Activated CD4-positive, alpha-beta T cell treated with anti-CD3 and anti-CD28 coated beads, Interleukin-2, amount 10 ng/mL, durations not matched to agents 7 days and 5 days (primary cell): ENCODE measurements around the gene SLC34A2. TPM values are rescaled to one million over a fixed set of nuclear protein-coding genes. Genes with fewer than 3 reads are reported as not detected.

Experiments
- CTCF ChIA-PET: fragments of 350-600 bp; sonication (Branson Sonifier 250); formaldehyde crosslinking; loops from one replicate; lab custom pipeline; 2021; ENCODE audit warnings: antibody characterized with exemption; lab: Charles Lee
- POLR2A ChIA-PET: fragments of 350-600 bp; sonication (Branson Sonifier 250); formaldehyde crosslinking; loops from one replicate; lab custom pipeline; 2021; ENCODE audit warnings: antibody characterized with exemption; lab: Charles Lee
- DNase-seq: peaks from one replicate; pipeline ENCODE4 v3.0.0-alpha.2; 2020
- H3K27ac Mint-ChIP-seq: one replicate; pipeline ENCODE4 v1.8.0; 2021; ENCODE audit warnings: mild to moderate bottlenecking, moderate library complexity, mixed read lengths
- H3K27me3 Mint-ChIP-seq: one replicate; pipeline ENCODE4 v1.8.0; 2021; ENCODE audit warnings: mixed read lengths
- H3K36me3 Mint-ChIP-seq: one replicate; pipeline ENCODE4 v1.8.0; 2021; ENCODE audit warnings: low read depth, mixed read lengths
- H3K4me1 Mint-ChIP-seq: one replicate; pipeline ENCODE4 v1.8.0; 2021; ENCODE audit warnings: mixed read lengths
- H3K4me3 Mint-ChIP-seq: one replicate; pipeline ENCODE4 v1.8.0; 2021; ENCODE audit warnings: mild to moderate bottlenecking, moderate library complexity, mixed read lengths
- H3K9me3 Mint-ChIP-seq: one replicate; pipeline ENCODE4 v1.8.0; 2021; ENCODE audit warnings: mixed read lengths
- total RNA-seq, 2 experiments: library from RNA; stranded (reverse); gene quantifications; one replicate each; pipeline ENCODE4 v1.2.3, GENCODE V29; 2021

SLC34A2 gene
- total RNA-seq, 2 experiments from 2014 or later: not detected

- H3K27ac Mint-ChIP-seq: no peak overlapping the region
- ChIA-PET POLR2A (no interaction called here), CTCF (interaction anchor here (0.6 to 1.2 kb wide), 2 partner anchors 25 to 210 kb away, joined by 3 read pairs; no protein-coding TSS in a partner anchor)
- no peaks in the 10 kb centered on the region for H3K36me3 Mint-ChIP-seq
- H3K9me3 Mint-ChIP-seq: no peaks in the 10 kb centered on the region
- no peak for DNase-seq
- no peak overlapping the region for H3K4me3 Mint-ChIP-seq
- H3K4me1 Mint-ChIP-seq: no peaks in the 10 kb centered on the region
- H3K27me3 Mint-ChIP-seq: no peaks in the 10 kb centered on the region
These were observed 12.4 kb downstream of the SLC34A2 start for GRCh38 chr4:25667931-25668557.

DNA sequence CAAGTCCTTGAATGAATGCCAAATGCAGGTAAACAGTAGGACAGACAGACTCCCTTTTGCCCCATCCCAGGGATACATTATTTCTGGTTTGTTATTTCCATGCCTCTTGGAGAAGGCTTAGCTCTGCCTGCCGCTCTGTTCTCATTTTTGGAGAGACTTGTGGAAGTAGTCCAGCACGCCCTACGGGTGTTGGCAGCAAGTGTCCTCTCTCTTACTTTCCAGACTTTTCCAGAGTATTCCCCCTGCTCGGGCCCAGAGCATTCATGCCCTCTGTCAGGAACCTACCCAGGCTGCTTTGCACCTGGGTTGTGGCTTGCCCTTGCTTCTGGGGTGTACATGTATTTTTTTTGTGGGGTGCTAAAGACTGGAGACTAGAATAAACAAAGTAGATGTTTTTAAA is 15.3 kb downstream of the SLC34A2 start:
- no peaks in the 10 kb centered on the region for H3K27me3 Mint-ChIP-seq
- H3K27ac Mint-ChIP-seq: no peak overlapping the region
- H3K4me3 Mint-ChIP-seq: no peak overlapping the region
- CTCF ChIA-PET: interaction anchor here (0.6 kb wide), 1 partner anchor 54 kb away, joined by 5 read pairs; no protein-coding TSS in a partner anchor
- no peaks in the 10 kb centered on the region for H3K9me3 Mint-ChIP-seq
- DNase-seq: no peak
- no peaks in the 10 kb centered on the region for H3K36me3 Mint-ChIP-seq
- POLR2A ChIA-PET: no interaction called here
- no peaks in the 10 kb centered on the region for H3K4me1 Mint-ChIP-seq

DNA sequence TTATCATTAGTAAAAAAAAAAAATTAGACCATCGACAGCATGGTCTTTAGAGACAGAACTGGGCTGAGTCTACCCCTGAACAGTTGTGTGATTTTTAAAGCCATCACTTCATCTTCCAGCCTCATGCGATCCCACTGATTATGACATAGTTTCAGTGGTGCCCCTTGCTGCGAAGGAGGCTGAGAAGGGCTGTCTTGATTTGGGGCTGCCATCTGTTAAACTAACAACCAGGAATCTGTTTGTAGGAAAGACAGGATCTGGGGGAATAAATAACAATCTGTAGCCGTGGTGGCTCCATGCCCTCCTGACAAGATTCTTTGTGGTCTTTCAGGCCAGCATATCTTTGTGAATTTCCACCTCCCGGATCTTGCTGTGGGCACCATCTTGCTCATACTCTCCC is 17.1 kb downstream of the SLC34A2 start:
- Mint-ChIP-seq H3K4me3 (no peak overlapping the region), H3K27ac (no peak overlapping the region), H3K36me3 (no peaks in the 10 kb centered on the region), H3K9me3 (no peaks in the 10 kb centered on the region), H3K27me3 (no peaks in the 10 kb centered on the region), H3K4me1 (no peaks in the 10 kb centered on the region)
- CTCF ChIA-PET: no interaction called here
- DNase-seq: no peak
- POLR2A ChIA-PET: no interaction called here

DNA sequence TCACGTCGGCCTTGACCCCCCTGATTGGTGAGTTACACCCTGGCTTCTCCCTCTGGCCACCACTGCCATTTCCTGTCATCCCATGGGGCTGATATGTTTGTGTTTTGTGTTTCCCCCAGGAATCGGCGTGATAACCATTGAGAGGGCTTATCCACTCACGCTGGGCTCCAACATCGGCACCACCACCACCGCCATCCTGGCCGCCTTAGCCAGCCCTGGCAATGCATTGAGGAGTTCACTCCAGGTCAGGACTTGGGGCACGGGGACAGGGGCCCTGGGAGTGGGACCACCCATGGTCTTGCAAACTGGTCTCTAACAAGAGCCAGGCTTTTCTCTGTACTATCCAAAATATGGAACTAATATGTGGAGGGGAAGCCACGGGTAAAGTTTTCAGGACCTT is 18.7 kb downstream of the SLC34A2 start:
- Mint-ChIP-seq H3K9me3 (no peaks in the 10 kb centered on the region), H3K4me1 (no peaks in the 10 kb centered on the region), H3K4me3 (no peak overlapping the region), H3K27ac (no peak overlapping the region), H3K27me3 (no peaks in the 10 kb centered on the region), H3K36me3 (no peaks in the 10 kb centered on the region)
- POLR2A ChIA-PET: no interaction called here
- CTCF ChIA-PET: no interaction called here
- no peak for DNase-seq

- ChIA-PET POLR2A (no interaction called here), CTCF (no interaction called here)
- Mint-ChIP-seq H3K9me3 (no peaks in the 10 kb centered on the region), H3K4me3 (no peak overlapping the region), H3K27me3 (no peaks in the 10 kb centered on the region), H3K4me1 (no peaks in the 10 kb centered on the region), H3K36me3 (no peaks in the 10 kb centered on the region), H3K27ac (no peak overlapping the region)
- no peak for DNase-seq
These were observed 20.6 kb downstream of the SLC34A2 start for GRCh38 chr4:25676221-25676620.

DNA sequence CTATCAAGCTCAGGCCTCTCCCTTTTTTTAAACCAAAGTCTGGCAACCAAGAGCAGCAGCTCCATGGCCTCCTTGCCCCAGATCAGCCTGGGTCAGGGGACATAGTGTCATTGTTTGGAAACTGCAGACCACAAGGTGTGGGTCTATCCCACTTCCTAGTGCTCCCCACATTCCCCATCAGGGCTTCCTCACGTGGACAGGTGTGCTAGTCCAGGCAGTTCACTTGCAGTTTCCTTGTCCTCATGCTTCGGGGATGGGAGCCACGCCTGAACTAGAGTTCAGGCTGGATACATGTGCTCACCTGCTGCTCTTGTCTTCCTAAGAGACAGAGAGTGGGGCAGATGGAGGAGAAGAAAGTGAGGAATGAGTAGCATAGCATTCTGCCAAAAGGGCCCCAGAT is 21.5 kb downstream of the SLC34A2 start:
- ChIA-PET CTCF (no interaction called here), POLR2A (no interaction called here)
- Mint-ChIP-seq H3K27me3 (no peaks in the 10 kb centered on the region), H3K9me3 (no peaks in the 10 kb centered on the region), H3K36me3 (no peaks in the 10 kb centered on the region), H3K4me3 (no peak overlapping the region), H3K4me1 (no peaks in the 10 kb centered on the region), H3K27ac (no peak overlapping the region)
- DNase-seq: no peak

GRCh38 chr4:25677943-25678342 is 22.3 kb downstream of the SLC34A2 start:
- no peak for DNase-seq
- Mint-ChIP-seq H3K36me3 (no peaks in the 10 kb centered on the region), H3K27ac (no peak overlapping the region), H3K27me3 (no peaks in the 10 kb centered on the region), H3K9me3 (no peaks in the 10 kb centered on the region), H3K4me3 (no peak overlapping the region), H3K4me1 (no peaks in the 10 kb centered on the region)
- CTCF ChIA-PET: no interaction called here
- POLR2A ChIA-PET: no interaction called here

DNA sequence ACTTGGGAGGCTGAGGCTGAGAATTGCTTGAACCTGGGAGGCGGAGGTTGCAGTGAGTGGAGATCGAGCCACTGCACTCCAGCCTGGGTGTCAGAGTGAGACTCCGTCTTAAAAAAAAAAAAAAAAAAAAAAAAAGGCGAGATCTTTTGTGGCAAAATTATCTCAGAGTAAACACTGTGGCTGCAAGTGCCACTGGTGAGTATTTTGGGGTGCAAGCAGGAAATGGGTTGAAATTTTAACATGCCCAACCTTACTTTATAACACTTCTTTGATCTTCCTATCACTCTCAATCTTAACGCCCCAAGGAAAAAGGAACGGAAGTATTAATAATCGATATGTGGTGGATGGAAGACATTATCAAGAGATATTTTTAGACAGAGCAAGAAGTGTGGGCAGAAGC is 32.1 kb downstream of the SLC34A2 start:
- Mint-ChIP-seq H3K4me1 (no peaks in the 10 kb centered on the region), H3K4me3 (no peak overlapping the region), H3K27ac (no peak overlapping the region), H3K9me3 (peaks cover 6% of the 10 kb centered on the region), H3K36me3 (no peaks in the 10 kb centered on the region), H3K27me3 (no peaks in the 10 kb centered on the region)
- no peak for DNase-seq
- ChIA-PET POLR2A (no interaction called here), CTCF (no interaction called here)

GRCh38 chr4:25694466-25694865 is 38.8 kb downstream of the SLC34A2 start:
- POLR2A ChIA-PET: no interaction called here
- no peak overlapping the region for H3K4me3 Mint-ChIP-seq

DNA sequence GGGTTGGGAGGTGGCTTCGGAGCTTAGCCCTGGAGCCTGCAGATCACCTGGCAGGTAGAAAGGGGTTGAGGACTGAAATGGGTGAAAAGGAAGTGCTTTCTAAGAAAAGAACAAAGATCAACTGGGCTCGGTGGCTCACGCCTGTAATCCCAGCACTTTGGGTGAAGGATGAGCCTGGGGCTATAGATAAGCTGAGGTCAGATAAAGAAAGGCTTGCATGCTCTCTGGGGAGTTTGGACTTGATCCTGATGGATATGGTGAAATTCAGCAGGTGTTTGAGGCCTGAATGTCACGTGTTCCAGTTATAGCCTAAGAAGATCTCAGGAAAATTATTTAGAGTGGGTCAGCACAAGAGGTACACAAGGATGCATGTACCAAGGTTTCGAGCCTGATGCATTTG is 40.8 kb downstream of the SLC34A2 start:
- ChIA-PET CTCF (interaction anchor here (1.2 kb wide), 1 partner anchor 27 kb away, joined by 3 read pairs; no protein-coding TSS in a partner anchor), POLR2A (no interaction called here)
- no peak for DNase-seq
- peaks cover 4% of the 10 kb centered on the region for H3K9me3 Mint-ChIP-seq
- no peaks in the 10 kb centered on the region for H3K4me1 Mint-ChIP-seq
- no peaks in the 10 kb centered on the region for H3K36me3 Mint-ChIP-seq
- H3K4me3 Mint-ChIP-seq: no peak overlapping the region
- no peaks in the 10 kb centered on the region for H3K27me3 Mint-ChIP-seq
- no peak overlapping the region for H3K27ac Mint-ChIP-seq

More at GRCh38 chr4:25694466-25694865, 38.8 kb downstream of the SLC34A2 start:
- DNase-seq: no peak
- peaks cover 6% of the 10 kb centered on the region for H3K9me3 Mint-ChIP-seq
- no peaks in the 10 kb centered on the region for H3K36me3 Mint-ChIP-seq
- H3K4me1 Mint-ChIP-seq: no peaks in the 10 kb centered on the region
- no peaks in the 10 kb centered on the region for H3K27me3 Mint-ChIP-seq
- CTCF ChIA-PET: no interaction called here
- H3K27ac Mint-ChIP-seq: no peak overlapping the region

GRCh38 chr4:25697516-25697915 is 41.9 kb downstream of the SLC34A2 start:
- Mint-ChIP-seq H3K27me3 (no peaks in the 10 kb centered on the region), H3K4me3 (no peak overlapping the region), H3K36me3 (no peaks in the 10 kb centered on the region), H3K9me3 (no peaks in the 10 kb centered on the region), H3K27ac (no peak overlapping the region), H3K4me1 (no peaks in the 10 kb centered on the region)
- DNase-seq: no peak
- ChIA-PET POLR2A (no interaction called here), CTCF (interaction anchor here (0.6 kb wide), 1 partner anchor 1977 kb away, joined by 4 read pairs; no protein-coding TSS in a partner anchor)

- no peaks in the 10 kb centered on the region for H3K4me1 Mint-ChIP-seq
- H3K4me3 Mint-ChIP-seq: no peak overlapping the region
- POLR2A ChIA-PET: no interaction called here
- no peaks in the 10 kb centered on the region for H3K36me3 Mint-ChIP-seq
- DNase-seq: no peak
- H3K9me3 Mint-ChIP-seq: no peaks in the 10 kb centered on the region
- CTCF ChIA-PET: no interaction called here
- no peaks in the 10 kb centered on the region for H3K27me3 Mint-ChIP-seq
- no peak overlapping the region for H3K27ac Mint-ChIP-seq
These were observed 45.0 kb downstream of the SLC34A2 start for GRCh38 chr4:25700661-25701060.

GRCh38 chr4:25702848-25703247 is 47.2 kb downstream of the SLC34A2 start:
- Mint-ChIP-seq H3K4me1 (no peaks in the 10 kb centered on the region), H3K36me3 (no peaks in the 10 kb centered on the region), H3K27me3 (no peaks in the 10 kb centered on the region), H3K9me3 (no peaks in the 10 kb centered on the region), H3K4me3 (no peak overlapping the region), H3K27ac (no peak overlapping the region)
- ChIA-PET POLR2A (no interaction called here), CTCF (no interaction called here)
- DNase-seq: no peak
